Kidney (tissue), 14 donors: ENCODE measurements around the gene PJA1. TPM values are rescaled to one million over a fixed set of nuclear protein-coding genes. Genes with fewer than 3 reads are reported as not detected.

Experiments used
- DNase-seq, 5 donors: peaks; one replicate each; pipeline ENCODE4 v3.0.0-alpha.2; 2013 to 2020
- FAIRE-seq: peaks from 2 replicates; lab custom pipeline; 2012; peaks lifted over from hg19 to GRCh38; lab: Jason Lieb, UNC
- H3K27ac ChIP-seq, 2 donors: one replicate each; pipeline ENCODE4 v1.7.0; 2013; ENCODE audit warnings: low read depth in 2 of 2, low read length in 2 of 2, inconsistent platforms in 1 of 2
- H3K27me3 ChIP-seq: one replicate; pipeline ENCODE4 v1.7.1; 2013; ENCODE audit warnings: low read length, inconsistent platforms; ENCODE audit not compliant: control insufficient read depth, insufficient read depth
- H3K36me3 ChIP-seq, 3 donors: one replicate each; pipeline versions ENCODE4 v1.7.0 to v1.7.1; 2013; ENCODE audit warnings: low read length in 3 of 3, control low read depth in 1 of 3, inconsistent platforms in 1 of 3; ENCODE audit not compliant: insufficient read depth in 3 of 3, control insufficient read depth in 2 of 3
- H3K4me1 ChIP-seq, 3 donors: one replicate each; pipeline versions ENCODE4 v1.7.0 to v1.7.1; 2013; ENCODE audit warnings: low read length in 3 of 3, inconsistent platforms in 1 of 3, low read depth in 1 of 3; ENCODE audit not compliant: control insufficient read depth in 2 of 3, insufficient read depth in 2 of 3
- H3K4me3 ChIP-seq, 3 donors: one replicate each; pipeline versions ENCODE4 v1.7.0 to v1.8.1; 2013; ENCODE audit warnings: low read length in 3 of 3, control low read depth in 1 of 3, inconsistent platforms in 1 of 3
- H3K9ac ChIP-seq, 3 donors: one replicate each; pipeline versions ENCODE4 v1.7.0 to v1.7.1; 2013; ENCODE audit warnings: low read length in 3 of 3, control low read depth in 1 of 3, inconsistent platforms in 1 of 3
- H3K9me3 ChIP-seq, 3 donors: one replicate each; pipeline versions ENCODE4 v1.7.0 to v1.7.1; 2013; ENCODE audit warnings: low read length in 3 of 3, control low read depth in 1 of 3, inconsistent platforms in 1 of 3; ENCODE audit not compliant: control insufficient read depth in 2 of 3, insufficient read depth in 1 of 3
- CTCF ChIP-seq: IDR thresholded peaks from 3 replicates; pipeline ENCODE4 v1.5.1; 2012; ENCODE audit warnings: mild to moderate bottlenecking, moderate library complexity, borderline replicate concordance; ENCODE audit not compliant: insufficient read depth; ENCODE audit errors: extremely low read depth
- intact Hi-C: fragments of 100-400 bp; cut with DNase I; formaldehyde crosslinking; loops from one replicate; pipeline ENCODE4 v1.11.1; 2022
- polyA plus RNA-seq: library from polyadenylated mRNA; stranded (reverse); fragments of 350-450 nt; fragmentation: Illumina TruSeq; extraction: RNeasy Lipid Tissue Mini Kit (QIAGEN cat#74804); gene quantifications from one replicate; pipeline ENCODE4 v1.2.3, GENCODE V29; 2014; ENCODE audit warnings: low read depth, low replicate concordance; ENCODE audit not compliant: insufficient read depth
- total RNA-seq: library from RNA; stranded (reverse); fragmentation: NEBNext Ultra II Directional; extraction: Animal tissue kit (Norgen Biotek cat#: 25700); gene quantifications from one replicate; pipeline ENCODE4 v1.2.1, GENCODE V29; 2021
- donor health status: control.
- donor health status: control.
- donor health status: control.
- donor health status: control.
- donor health status: control.
- donor health status: DM: yes; HTN: yes; CAD: no.
- donor health status: Normal renal cell carcinoma (clear cell type).

Gene PJA1
- total and polyA plus RNA-seq, 2 donors from 2014 or later: 27.1 to 29.9 TPM

DNA sequence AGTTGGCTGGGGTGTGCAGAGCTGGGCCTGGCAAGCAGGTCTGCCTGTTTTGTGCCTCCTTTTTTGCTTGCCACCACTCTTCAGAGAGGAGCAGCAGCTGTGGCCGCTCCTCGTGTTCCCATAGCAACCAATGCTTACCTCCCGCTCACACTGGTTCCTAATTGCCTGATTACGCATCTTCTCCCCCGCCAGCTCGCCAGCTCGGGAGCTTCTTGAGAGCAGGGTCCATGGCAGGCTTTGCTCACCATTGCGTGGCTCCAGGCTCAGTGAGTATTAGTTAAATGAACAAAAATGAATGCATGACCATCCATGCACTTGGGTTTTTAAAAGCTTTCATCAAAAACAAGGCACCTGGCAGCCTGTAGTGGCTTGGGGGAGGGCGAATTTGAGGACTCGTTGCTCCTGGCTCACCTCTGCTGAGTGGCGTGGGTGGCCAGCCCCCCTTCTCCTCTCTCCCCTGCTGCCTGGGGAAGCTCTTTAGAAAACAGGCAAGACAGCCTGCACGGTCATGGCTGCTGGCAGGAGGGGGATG is 14.2 kb upstream of the PJA1 start:
- H3K27me3 ChIP-seq: peaks cover 4% of the 10 kb centered on the region
- TF ChIP-seq CTCF: no peak
- intact Hi-C loops: no loop called here
- H3K36me3 ChIP-seq: no peaks in the 10 kb centered on the region
- DNase-seq (peak in 4 of 5 donors; percentile 78 to 91 (median 84)), FAIRE-seq (no peak)
- no peaks in the 10 kb centered on the region for H3K4me1 ChIP-seq
- no peak overlapping the region for H3K9ac ChIP-seq
- H3K27ac ChIP-seq: no peak overlapping the region
- no peaks in the 10 kb centered on the region for H3K9me3 ChIP-seq
- H3K4me3 ChIP-seq: no peak overlapping the region

DNA sequence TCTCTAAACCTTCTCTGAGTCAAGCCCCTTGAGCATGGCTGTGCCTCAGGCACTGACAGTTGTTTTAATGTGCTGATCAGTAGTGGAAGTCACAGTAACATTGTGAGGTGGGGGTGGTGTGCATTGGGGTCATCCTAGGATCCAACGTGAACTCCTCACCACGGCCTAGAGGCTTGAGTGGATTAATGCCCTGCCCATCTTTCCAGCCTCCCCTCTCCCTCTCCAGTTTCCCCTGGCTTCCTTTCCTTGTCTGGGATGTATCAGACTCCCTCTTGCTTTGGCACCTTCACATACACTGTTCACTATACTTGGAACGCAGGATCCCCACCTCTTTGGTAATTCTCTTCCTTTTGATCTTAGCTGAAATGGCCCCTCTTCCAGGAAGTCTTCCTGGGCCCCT is 13.3 kb upstream of the PJA1 start:
- Histone ChIP-seq H3K9ac (no peak overlapping the region), H3K4me3 (no peak overlapping the region), H3K27me3 (peaks cover 4% of the 10 kb centered on the region), H3K36me3 (no peaks in the 10 kb centered on the region), H3K4me1 (no peaks in the 10 kb centered on the region), H3K27ac (no peak overlapping the region), H3K9me3 (no peaks in the 10 kb centered on the region)
- no peak for TF ChIP-seq CTCF
- intact Hi-C loops: no loop called here
- FAIRE-seq (no peak), DNase-seq (no peak)

DNA sequence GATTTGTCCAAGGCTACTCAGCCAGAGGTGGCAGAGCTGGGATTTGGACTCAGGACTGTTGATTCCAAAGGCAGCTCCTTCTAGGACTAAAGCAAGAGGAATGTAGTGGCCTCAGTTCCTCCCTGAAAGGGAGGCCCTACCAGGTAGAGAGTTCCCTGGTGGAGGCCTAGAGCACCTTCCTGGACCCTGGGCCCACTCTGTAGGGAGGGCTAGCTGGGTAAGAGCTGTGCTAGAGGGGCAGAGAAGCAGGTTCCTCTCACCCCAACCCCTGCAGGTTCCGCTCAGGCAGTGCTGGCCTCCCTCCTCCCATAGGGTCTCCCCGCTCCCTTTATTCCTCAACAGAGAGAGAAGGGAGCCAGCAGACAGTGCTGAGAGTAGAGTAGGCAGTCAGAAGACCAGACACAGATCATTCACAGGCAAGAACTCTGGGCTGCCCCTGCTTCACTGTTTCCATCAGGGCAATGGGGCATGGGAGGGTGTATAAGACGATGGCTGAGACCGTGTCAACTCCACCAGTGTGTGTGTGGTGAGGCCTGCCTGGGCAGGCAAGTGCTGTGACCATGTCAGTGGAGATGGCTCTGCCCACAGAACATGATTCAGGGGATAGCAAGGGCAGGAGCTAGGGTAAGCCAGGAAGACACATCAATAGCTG is 12.4 kb upstream of the PJA1 start:
- no peaks in the 10 kb centered on the region for H3K36me3 ChIP-seq
- intact Hi-C loops: no loop called here
- no peaks in the 10 kb centered on the region for H3K9me3 ChIP-seq
- DNase-seq: no peak
- H3K9ac ChIP-seq: no peak overlapping the region
- no peak overlapping the region for H3K27ac ChIP-seq
- no peaks in the 10 kb centered on the region for H3K4me1 ChIP-seq
- no peak overlapping the region for H3K4me3 ChIP-seq
- no peak for TF ChIP-seq CTCF
- peaks cover 4% of the 10 kb centered on the region for H3K27me3 ChIP-seq
- no peak for FAIRE-seq
